Measurements from ENCODE around the gene PI4KA.

Gene PI4KA

DNA sequence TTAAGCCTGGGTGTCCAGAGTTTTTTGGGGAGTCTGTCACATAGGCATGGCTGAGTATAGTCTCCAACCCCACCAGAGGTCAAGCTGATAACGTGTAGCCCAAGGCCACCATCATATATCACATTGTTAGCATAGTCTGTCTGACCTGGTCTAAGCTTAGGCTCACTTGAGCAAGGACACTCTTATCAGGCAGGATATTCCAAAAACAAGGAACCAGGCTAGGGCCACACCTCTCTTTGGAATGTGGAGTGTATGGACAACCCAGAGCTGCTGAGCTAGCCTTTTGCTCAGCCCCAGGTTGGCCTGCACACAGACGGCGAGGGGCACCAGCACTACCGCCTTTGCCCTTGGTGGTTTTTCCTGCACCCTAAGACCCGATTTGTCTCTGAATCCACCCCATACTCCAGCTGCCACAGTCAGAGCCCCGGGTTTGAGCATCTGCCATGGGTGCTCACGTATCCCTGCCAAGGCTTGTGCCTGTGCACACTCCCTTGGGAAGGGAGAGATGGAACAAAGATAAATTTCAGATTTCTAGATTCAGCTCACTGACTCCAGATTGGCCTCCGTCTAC is 7.3 kb upstream of the PI4KA start:
- H3K27ac ChIP-seq: no peak overlapping the region
- in situ Hi-C loops (cut with HindIII; ENCODE audit: low pct_ligation_motif_present, low sequenced_read_pairs): no loop called here
- H3K36me3 ChIP-seq (replicated peaks): peaks cover 15% of the 10 kb centered on the region
- TF ChIP-seq, protein P1, sequence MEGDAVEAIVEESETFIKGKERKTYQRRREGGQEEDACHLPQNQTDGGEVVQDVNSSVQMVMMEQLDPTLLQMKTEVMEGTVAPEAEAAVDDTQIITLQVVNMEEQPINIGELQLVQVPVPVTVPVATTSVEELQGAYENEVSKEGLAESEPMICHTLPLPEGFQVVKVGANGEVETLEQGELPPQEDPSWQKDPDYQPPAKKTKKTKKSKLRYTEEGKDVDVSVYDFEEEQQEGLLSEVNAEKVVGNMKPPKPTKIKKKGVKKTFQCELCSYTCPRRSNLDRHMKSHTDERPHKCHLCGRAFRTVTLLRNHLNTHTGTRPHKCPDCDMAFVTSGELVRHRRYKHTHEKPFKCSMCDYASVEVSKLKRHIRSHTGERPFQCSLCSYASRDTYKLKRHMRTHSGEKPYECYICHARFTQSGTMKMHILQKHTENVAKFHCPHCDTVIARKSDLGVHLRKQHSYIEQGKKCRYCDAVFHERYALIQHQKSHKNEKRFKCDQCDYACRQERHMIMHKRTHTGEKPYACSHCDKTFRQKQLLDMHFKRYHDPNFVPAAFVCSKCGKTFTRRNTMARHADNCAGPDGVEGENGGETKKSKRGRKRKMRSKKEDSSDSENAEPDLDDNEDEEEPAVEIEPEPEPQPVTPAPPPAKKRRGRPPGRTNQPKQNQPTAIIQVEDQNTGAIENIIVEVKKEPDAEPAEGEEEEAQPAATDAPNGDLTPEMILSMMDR (IDR thresholded peaks at IDR 0.05; ENCODE audit: low read depth, low read length, missing control alignments): no peak
- H3K27me3 ChIP-seq (replicated peaks): no peaks in the 10 kb centered on the region
- DNase-seq: no peak
- no peak overlapping the region for H3K4me3 ChIP-seq (ENCODE audit: low read depth, low read length)

DNA sequence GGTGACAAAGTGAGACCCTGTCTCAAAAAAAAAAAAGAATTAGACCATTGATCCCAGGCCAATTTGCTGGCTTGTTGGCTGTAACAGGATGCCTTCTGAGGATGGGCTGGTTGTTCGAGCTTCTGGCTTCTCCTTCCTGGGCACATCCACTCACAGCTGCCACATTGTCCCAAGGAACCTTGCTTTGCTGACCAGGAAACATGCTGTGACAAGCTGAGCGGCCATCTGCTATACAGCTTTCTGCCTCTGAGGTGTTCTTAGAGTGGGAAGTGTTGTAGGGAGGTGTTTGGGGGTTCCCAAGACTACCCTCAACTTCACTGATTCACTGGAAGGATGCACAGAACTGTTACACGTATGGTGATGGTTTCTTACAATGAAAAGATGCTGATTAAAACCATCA is 6.7 kb upstream of the PI4KA start:
- in situ Hi-C loops (cut with HindIII; ENCODE audit: low pct_ligation_motif_present, low sequenced_read_pairs): no loop called here
- no peak for DNase-seq
- H3K27ac ChIP-seq: no peak overlapping the region
- H3K27me3 ChIP-seq (replicated peaks): no peaks in the 10 kb centered on the region
- H3K4me3 ChIP-seq (ENCODE audit: low read depth, low read length): no peak overlapping the region
- TF ChIP-seq, protein P1 (IDR thresholded peaks at IDR 0.05; ENCODE audit: low read depth, low read length, missing control alignments): no peak
- peaks cover 9% of the 10 kb centered on the region for H3K36me3 ChIP-seq (replicated peaks)

DNA sequence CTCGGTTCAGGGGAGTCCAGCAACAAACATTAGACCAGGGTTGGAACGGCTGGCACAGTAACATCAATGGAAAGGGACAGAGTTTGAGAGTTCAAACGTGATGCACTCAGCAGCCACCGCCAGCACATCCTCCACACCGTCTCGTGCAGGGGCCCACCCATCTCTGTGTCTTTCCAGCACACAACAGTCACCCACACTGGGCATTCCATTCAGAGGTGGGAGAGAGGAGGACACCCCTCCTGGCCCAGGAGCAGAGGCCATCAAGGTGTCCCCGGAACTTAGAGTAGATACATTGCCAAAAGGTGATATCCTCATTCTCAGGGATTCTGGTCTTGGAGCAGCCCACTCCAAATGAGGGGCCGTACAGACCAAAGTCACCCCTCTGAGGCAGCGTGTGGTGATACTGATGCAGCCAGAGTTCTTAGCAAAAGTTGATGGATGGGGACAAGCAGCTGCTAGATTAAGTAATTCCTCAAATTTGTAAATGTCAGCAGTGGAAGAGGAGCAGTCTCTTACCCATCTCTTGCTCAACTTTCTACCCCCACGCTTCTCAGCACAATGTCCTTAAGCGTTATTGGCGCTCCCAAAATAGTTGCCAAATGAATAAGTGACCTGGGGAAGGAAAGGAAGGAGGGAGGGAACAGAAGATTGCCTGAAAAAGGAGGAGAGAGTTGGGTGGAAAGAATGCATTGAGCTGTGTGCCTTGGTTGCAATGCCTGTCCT is 5.7 kb upstream of the PI4KA start:
- no peak for DNase-seq
- in situ Hi-C loops (cut with HindIII; ENCODE audit: low pct_ligation_motif_present, low sequenced_read_pairs): no loop called here
- Histone ChIP-seq H3K4me3 (ENCODE audit: low read depth, low read length) (no peak overlapping the region), H3K36me3 (replicated peaks) (peaks cover 6% of the 10 kb centered on the region), H3K27ac (no peak overlapping the region), H3K27me3 (replicated peaks) (no peaks in the 10 kb centered on the region)
- TF ChIP-seq, protein P1 (IDR thresholded peaks at IDR 0.05; ENCODE audit: low read depth, low read length, missing control alignments): no peak

DNA sequence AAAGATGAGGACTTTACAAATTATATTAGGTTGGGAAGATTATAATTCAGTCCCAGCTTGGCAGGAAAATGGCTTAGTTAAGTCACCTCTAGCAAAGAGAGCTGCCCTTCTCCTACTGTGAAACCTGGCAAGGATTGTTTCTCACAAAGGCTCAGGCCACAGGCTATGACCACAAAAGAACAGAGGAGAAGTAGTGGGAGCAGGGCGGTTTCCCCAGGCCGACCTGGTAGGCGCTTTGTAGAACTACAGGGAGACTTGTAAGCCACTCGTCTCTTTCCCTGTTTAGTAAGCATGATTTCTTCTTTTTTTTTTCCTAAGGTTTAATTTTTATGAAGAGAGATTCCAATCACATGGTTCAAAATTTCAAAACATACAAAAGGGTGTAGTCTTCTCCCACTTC is 4.8 kb upstream of the PI4KA start:
- Histone ChIP-seq H3K4me3 (ENCODE audit: low read depth, low read length) (no peak overlapping the region), H3K27ac (no peak overlapping the region), H3K36me3 (replicated peaks) (no peaks in the 10 kb centered on the region), H3K27me3 (replicated peaks) (no peaks in the 10 kb centered on the region)
- in situ Hi-C loops (cut with HindIII; ENCODE audit: low pct_ligation_motif_present, low sequenced_read_pairs): no loop called here
- TF ChIP-seq, protein P1 (IDR thresholded peaks at IDR 0.05; ENCODE audit: low read depth, low read length, missing control alignments): no peak
- DNase-seq: no peak

DNA sequence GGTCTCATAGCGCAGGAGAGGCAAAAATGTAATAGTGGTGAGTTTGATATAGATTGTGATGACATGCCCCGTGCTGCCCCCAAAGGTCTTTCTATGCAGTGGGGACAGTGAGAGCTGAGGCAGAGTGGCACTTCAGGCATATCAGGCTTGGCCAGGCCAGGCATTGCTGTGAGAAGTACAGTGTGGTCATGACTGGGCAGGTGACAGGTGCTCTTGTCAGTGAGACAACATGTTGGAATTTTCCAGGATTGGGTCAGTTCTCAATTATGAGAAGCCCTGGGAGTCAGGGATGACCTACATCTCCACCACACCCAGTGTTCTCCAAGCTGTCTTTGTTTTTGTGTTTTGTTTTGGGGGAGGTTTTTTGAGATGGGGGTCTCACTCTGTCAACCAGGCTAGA is 3.9 kb upstream of the PI4KA start:
- Histone ChIP-seq H3K27ac (no peak overlapping the region), H3K27me3 (replicated peaks) (no peaks in the 10 kb centered on the region), H3K36me3 (replicated peaks) (no peaks in the 10 kb centered on the region), H3K4me3 (ENCODE audit: low read depth, low read length) (no peak overlapping the region)
- TF ChIP-seq, protein P1 (IDR thresholded peaks at IDR 0.05; ENCODE audit: low read depth, low read length, missing control alignments): no peak
- no peak for DNase-seq
- in situ Hi-C loops (cut with HindIII; ENCODE audit: low pct_ligation_motif_present, low sequenced_read_pairs): no loop called here
